ENCODE results near the gene MICAL3.

GRCh38 chr22:17855572-17856290 is 168.6 kb downstream of the MICAL3 start:
- no peak for TF ChIP-seq CTCF (conservative IDR thresholded peaks at IDR 0.05; ENCODE audit: low read depth, low read length)
- TF ChIP-seq EZH2 (IDR thresholded peaks at IDR 0.05; ENCODE audit: low read length, unreplicated experiment) = no peak
